ENCODE data around the gene HSPA12B. TPM values are rescaled to one million over a fixed set of nuclear protein-coding genes. Genes with fewer than 3 reads are reported as not detected.

HSPA12B gene
- total RNA-seq, 1 donor from 2014 or later = 2.4 TPM

GRCh38 chr20:3727401-3728021 is 5.0 kb upstream of the HSPA12B start:
- FAIRE-seq (no peak), DNase-seq (ENCODE audit: low spot score in 2 of 2) (no peak)

- DNase-seq (ENCODE audit: low spot score in 2 of 2) (no peak), FAIRE-seq (no peak)
These were observed 4.1 kb upstream of the HSPA12B start for GRCh38 chr20:3728354-3728753.

- no peak for DNase-seq (ENCODE audit: low spot score in 2 of 2)
- FAIRE-seq = no peak
These were observed 3.6 kb upstream of the HSPA12B start for GRCh38 chr20:3728876-3729275.

GRCh38 chr20:3729378-3729777 is 3.1 kb upstream of the HSPA12B start:
- FAIRE-seq (no peak), DNase-seq (ENCODE audit: low spot score in 2 of 2) (no peak)

- FAIRE-seq (no peak), DNase-seq (ENCODE audit: low spot score in 2 of 2) (no peak)
These were observed 2.5 kb upstream of the HSPA12B start for GRCh38 chr20:3729811-3730540.

GRCh38 chr20:3730803-3731672 is 1.4 kb upstream of the HSPA12B start:
- FAIRE-seq (no peak), DNase-seq (ENCODE audit: low spot score in 2 of 2) (no peak)

- FAIRE-seq = no peak
- DNase-seq (ENCODE audit: low spot score in 2 of 2) = no peak
These were observed 550 bp upstream of the HSPA12B start for GRCh38 chr20:3731944-3732326.

- no peak for FAIRE-seq
- no peak for DNase-seq (ENCODE audit: low spot score in 2 of 2)
These were observed 872 bp downstream of the HSPA12B start for GRCh38 chr20:3733119-3733995.

- FAIRE-seq (no peak), DNase-seq (ENCODE audit: low spot score in 2 of 2) (no peak)
These were observed 1.8 kb downstream of the HSPA12B start for GRCh38 chr20:3734111-3734843.

GRCh38 chr20:3735768-3736167 is 3.3 kb downstream of the HSPA12B start:
- DNase-seq (ENCODE audit: low spot score in 2 of 2) = no peak
- no peak for FAIRE-seq

- FAIRE-seq (no peak), DNase-seq (ENCODE audit: low spot score in 2 of 2) (no peak)
These were observed 5.9 kb downstream of the HSPA12B start for GRCh38 chr20:3738111-3739053.

GRCh38 chr20:3739054-3739925 is 6.8 kb downstream of the HSPA12B start:
- FAIRE-seq = no peak
- no peak for DNase-seq (ENCODE audit: low spot score in 2 of 2)

- DNase-seq (ENCODE audit: low spot score in 2 of 2) (no peak), FAIRE-seq (no peak)
These were observed 7.5 kb downstream of the HSPA12B start for GRCh38 chr20:3739926-3740451.

- DNase-seq (ENCODE audit: low spot score in 2 of 2) (no peak), FAIRE-seq (no peak)
These were observed 8.3 kb downstream of the HSPA12B start for GRCh38 chr20:3740615-3741301.

GRCh38 chr20:3741836-3742458 is 9.5 kb downstream of the HSPA12B start:
- no peak for FAIRE-seq
- DNase-seq (ENCODE audit: low spot score in 2 of 2) = no peak

- no peak for DNase-seq (ENCODE audit: low spot score in 2 of 2)
- FAIRE-seq = no peak
These were observed 10.8 kb downstream of the HSPA12B start for GRCh38 chr20:3743251-3743650.
